Stimulated activated CD4-positive, alpha-beta T cell treated with anti-CD3 and anti-CD28 coated beads, Interleukin-4, amount 100 ng/mL, for 1 hour (primary cell): Measurements from ENCODE around the gene NRCAM.

Experiments
- DNase-seq: peaks from one replicate; pipeline ENCODE4 v3.0.0-alpha.2; 2020

Gene NRCAM

GRCh38 chr7:108335269-108335918 is 120.8 kb downstream of the NRCAM start:
- DNase-seq, result no peak

DNA sequence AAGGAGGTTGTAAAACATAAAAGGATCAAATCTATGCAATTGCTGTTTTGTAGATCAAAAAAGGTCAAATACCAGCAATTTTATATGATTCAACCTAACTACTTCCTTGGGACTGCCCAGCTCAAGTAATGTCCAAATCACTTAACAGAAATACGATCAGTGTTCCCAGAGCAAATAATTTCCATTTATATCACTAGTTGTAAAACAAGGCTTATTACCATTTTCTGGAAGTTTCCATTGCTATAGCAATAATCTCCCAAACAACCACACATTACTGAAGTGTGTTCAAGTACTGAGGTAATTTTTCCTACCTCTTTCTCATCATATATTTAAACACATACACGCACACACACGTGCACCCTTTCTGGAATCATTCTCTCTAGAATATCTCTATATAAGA is 123.3 kb downstream of the NRCAM start:
- DNase-seq, result no peak

GRCh38 chr7:108331971-108332370 is 124.3 kb downstream of the NRCAM start:
- no peak for DNase-seq

DNA sequence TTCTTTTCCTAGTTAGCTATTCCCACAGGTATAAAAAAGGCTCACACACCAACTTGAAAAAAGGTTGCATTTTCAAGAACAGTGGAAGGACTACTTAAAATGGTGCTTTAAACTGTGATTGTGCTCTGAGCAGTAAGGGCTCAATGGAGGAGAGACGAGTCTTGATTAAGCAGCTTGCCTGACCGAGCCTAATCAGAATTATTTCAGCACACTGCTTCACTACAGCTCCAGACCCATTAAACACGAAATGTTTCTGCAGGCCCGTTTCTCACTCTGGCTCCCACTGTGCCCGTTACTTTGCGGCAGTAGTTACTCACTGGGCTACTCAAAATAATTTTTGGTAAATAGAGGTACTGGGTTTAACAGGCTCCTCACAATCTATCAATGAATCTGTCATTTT is 126.0 kb downstream of the NRCAM start:
- no peak for DNase-seq

DNA sequence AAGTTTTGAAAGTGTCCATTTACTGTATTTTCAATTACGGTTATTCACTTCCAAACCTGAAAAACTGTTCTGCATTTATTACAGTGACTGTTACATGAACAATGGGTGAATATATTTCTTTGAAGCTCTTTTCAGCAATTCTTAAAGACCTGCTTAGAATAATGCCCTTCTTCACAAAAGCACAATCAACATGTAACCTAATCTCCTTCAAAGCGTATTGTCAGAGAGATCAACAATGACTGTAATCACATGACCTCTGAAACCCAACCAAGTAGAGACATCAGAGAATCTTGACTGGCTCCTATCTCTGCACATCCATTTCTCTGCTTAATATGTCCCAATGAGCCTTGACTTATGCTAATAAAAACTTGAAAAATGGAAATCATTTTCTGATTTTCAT is 126.7 kb downstream of the NRCAM start:
- DNase-seq, result no peak

- DNase-seq, result no peak
Measured at GRCh38 chr7:108328174-108328651, 128.0 kb downstream of the NRCAM start.

GRCh38 chr7:108327353-108327752 is 128.9 kb downstream of the NRCAM start:
- DNase-seq, result no peak

DNA sequence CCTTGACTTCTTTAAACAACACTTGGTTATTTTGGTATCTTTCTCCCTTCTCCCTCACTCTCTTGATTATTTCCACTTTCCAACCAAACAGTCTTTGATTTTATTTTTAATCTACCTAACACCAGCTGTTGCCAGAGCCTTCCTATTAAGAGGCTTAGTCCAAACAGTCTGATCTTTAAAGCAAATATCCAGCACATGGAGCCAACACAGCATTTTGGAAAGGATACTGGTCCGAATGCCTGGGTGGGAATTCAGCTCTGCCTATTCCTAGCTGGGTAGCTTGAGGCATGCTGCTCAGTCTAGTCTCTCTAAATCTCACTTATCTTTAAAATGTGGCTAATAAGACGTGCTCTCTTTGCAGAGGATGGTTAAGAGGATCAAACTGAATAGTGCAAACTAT is 129.3 kb downstream of the NRCAM start:
- DNase-seq, result no peak

GRCh38 chr7:108324053-108325038 is 131.9 kb downstream of the NRCAM start:
- no peak for DNase-seq

- DNase-seq, result no peak
Measured at GRCh38 chr7:108322925-108323832, 133.1 kb downstream of the NRCAM start.

GRCh38 chr7:108322046-108322445 is 134.2 kb downstream of the NRCAM start:
- DNase-seq, result no peak

- DNase-seq, result no peak
Measured at GRCh38 chr7:108321359-108321758, 134.9 kb downstream of the NRCAM start.

- no peak for DNase-seq
Measured at GRCh38 chr7:108316708-108317107, 139.5 kb downstream of the NRCAM start.

- DNase-seq, result no peak
Measured at GRCh38 chr7:108314551-108314950, 141.7 kb downstream of the NRCAM start.

GRCh38 chr7:108314049-108314448 is 142.2 kb downstream of the NRCAM start:
- no peak for DNase-seq

DNA sequence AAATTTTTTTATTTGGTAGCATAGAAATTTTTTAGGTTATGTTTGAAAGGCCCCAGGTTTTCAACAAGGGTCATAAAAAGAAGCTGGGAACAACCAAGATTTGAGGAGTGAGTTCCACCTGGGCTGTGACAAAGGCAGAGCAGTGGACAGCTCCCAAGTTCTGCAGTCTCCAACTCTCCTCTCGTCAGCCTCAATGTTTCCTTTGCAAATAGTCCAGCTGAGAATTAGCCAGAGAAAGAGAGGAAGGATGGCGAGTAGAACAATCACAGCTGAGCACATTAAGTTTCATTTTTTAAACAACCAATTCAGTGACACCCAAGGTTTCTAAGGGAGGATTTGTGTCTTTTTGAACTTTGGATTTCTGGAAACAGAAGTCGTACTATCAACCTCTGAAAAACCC is 143.2 kb downstream of the NRCAM start:
- DNase-seq, result no peak

GRCh38 chr7:108311446-108312168 is 144.6 kb downstream of the NRCAM start:
- DNase-seq, result no peak

- DNase-seq, result no peak
Measured at GRCh38 chr7:108310351-108310750, 145.9 kb downstream of the NRCAM start.

DNA sequence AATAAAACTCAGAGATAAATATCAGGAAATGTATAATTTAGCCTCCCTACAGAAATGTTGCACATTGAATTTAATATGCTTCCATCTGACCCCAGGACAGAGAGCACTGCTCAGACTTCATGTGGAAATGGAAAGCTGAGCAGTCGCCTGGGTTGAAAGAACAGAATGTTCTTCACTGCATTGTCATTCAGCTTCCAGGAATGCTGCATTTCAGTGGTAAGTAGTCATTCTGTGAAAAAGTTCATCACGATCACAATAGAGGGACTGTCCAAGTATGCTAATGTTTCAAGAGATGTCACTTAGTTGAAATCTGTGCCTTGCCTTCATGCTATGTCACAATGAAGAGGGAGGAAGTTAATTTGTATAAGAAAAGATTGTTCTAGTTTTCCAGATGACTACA is 147.3 kb downstream of the NRCAM start:
- no peak for DNase-seq

DNA sequence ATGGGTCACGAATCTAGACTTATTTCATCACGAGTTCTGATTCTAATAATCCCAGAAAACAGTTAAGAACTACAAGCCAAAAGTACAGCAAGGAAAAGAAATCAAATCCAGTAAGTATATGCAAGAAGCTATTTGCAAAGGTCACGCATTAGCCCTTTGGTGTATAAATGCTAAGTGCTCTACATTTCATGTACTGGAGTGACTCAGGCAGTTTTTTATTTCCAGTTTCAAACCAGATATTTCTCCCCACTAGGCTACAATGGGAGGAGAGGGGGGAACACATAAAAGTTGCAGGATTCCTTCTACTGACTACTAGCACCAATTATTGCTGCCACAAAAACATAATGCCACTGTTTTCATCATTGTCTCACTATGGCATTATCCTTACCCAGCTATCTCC is 148.0 kb downstream of the NRCAM start:
- DNase-seq, result no peak

DNA sequence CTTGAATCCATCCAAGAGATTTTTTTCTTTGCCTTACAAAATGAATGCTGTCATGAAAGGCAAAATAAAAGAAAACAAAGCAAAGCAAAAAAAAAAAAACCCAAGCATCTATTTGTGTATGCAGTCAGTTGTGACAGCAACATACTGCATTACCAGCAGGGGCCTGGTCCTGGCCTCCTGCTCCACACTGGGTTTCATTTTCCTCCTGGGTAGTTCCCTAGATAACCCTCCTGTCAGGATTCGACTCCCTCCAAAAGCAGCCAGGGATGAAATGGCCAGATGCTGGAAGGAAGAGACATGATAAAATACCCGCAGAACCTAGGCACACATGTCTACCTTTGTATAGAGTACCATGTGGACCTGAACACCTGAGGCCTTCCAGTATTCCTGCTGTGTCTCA is 148.6 kb downstream of the NRCAM start:
- no peak for DNase-seq

- no peak for DNase-seq
Measured at GRCh38 chr7:108307194-108307593, 149.0 kb downstream of the NRCAM start.
